ENCODE measurements around the gene ANKRD13D.
"Not testable (repeated sequence)": the region's sequence is repeated elsewhere in the genome, so short reads cannot be mapped to it uniquely, and the experiment has no call there.

Gene ANKRD13D

GRCh38 chr11:67289226-67289650, at the start of gene ANKRD13D:
ANKRD13D (plus strand) TSS chr11:67289303; CDS start chr11:67289461, 158 bp downstream.
- no peak for DNase-seq

GRCh38 chr11:67239783-67240575, 49.1 kb upstream of the ANKRD13D start:
- peak; percentile 99 for DNase-seq

GRCh38 chr11:67240576-67241389, 48.3 kb upstream of the ANKRD13D start:
- peak; percentile 91 for DNase-seq

GRCh38 chr11:67242548-67242947, 46.6 kb upstream of the ANKRD13D start:
- DNase-seq = no peak

GRCh38 chr11:67243051-67243450, 46.1 kb upstream of the ANKRD13D start:
- no peak for DNase-seq

- no peak for DNase-seq
Observed at GRCh38 chr11:67245046-67245445, 44.1 kb upstream of the ANKRD13D start.

GRCh38 chr11:67247946-67248550, 41.1 kb upstream of the ANKRD13D start:
- DNase-seq = no peak

- DNase-seq = no peak
Observed at GRCh38 chr11:67248653-67249052, 40.5 kb upstream of the ANKRD13D start.

GRCh38 chr11:67250059-67251043, 38.8 kb upstream of the ANKRD13D start:
- no peak for DNase-seq

- no peak for DNase-seq
Observed at GRCh38 chr11:67251841-67252240, 37.3 kb upstream of the ANKRD13D start.

GRCh38 chr11:67252831-67253239, 36.3 kb upstream of the ANKRD13D start:
- DNase-seq = no peak

- no peak for DNase-seq
Observed at GRCh38 chr11:67253872-67254624, 35.1 kb upstream of the ANKRD13D start.

- no peak for DNase-seq
Observed at GRCh38 chr11:67254798-67255197, 34.3 kb upstream of the ANKRD13D start.

- DNase-seq = no peak
Observed at GRCh38 chr11:67255353-67255752, 33.8 kb upstream of the ANKRD13D start.

GRCh38 chr11:67255864-67256263, 33.2 kb upstream of the ANKRD13D start:
- DNase-seq = no peak

- DNase-seq = no peak
Observed at GRCh38 chr11:67256477-67257135, 32.5 kb upstream of the ANKRD13D start.

- DNase-seq = no peak
Observed at GRCh38 chr11:67260406-67260805, 28.7 kb upstream of the ANKRD13D start.

- DNase-seq = not testable (repeated sequence)
Observed at GRCh38 chr11:67260885-67261639, 28.0 kb upstream of the ANKRD13D start.

GRCh38 chr11:67261640-67261945, 27.5 kb upstream of the ANKRD13D start:
- no peak for DNase-seq

GRCh38 chr11:67261946-67262681, 27.0 kb upstream of the ANKRD13D start:
- no peak for DNase-seq
